Hematopoietic multipotent progenitor cell treated with erythropoietin and hydrocortisone succinate and interleukin-3 and kit ligand, for 6 days (in vitro differentiated cells): ENCODE measurements around the gene UGT2B15.
"Not testable (repeated sequence)": the region's sequence is repeated elsewhere in the genome, so short reads cannot be mapped to it uniquely, and the experiment has no call there.

ENCODE experiments used
- DNase-seq: peaks from one replicate; pipeline ENCODE4 v3.0.0-alpha.2; 2015

Gene UGT2B15

GRCh38 chr4:68655764-68656444 lies 14.5 kb downstream of the UGT2B15 start:
- DNase-seq, result no peak

- DNase-seq, result no peak
Measured at GRCh38 chr4:68654946-68655721, 15.3 kb downstream of the UGT2B15 start.

- no peak for DNase-seq
Measured at GRCh38 chr4:68651932-68652331, 18.5 kb downstream of the UGT2B15 start.

- DNase-seq, result no peak
Measured at GRCh38 chr4:68630371-68630770, 40.1 kb downstream of the UGT2B15 start.

- not testable (repeated sequence) for DNase-seq
Measured at GRCh38 chr4:68622731-68623130, 47.7 kb downstream of the UGT2B15 start.

- DNase-seq, result no peak
Measured at GRCh38 chr4:68617003-68617698, 53.3 kb downstream of the UGT2B15 start.

- no peak for DNase-seq
Measured at GRCh38 chr4:68615699-68616422, 54.6 kb downstream of the UGT2B15 start.

- DNase-seq, result no peak
Measured at GRCh38 chr4:68613752-68614151, 56.7 kb downstream of the UGT2B15 start.

- DNase-seq, result no peak
Measured at GRCh38 chr4:68606240-68606639, 64.2 kb downstream of the UGT2B15 start.

- no peak for DNase-seq
Measured at GRCh38 chr4:68599150-68599549, 71.3 kb downstream of the UGT2B15 start.

GRCh38 chr4:68597482-68597881 lies 73.0 kb downstream of the UGT2B15 start:
- DNase-seq, result no peak
